ENCODE measurements around the gene ANO2. TPM values are rescaled to one million over a fixed set of nuclear protein-coding genes. Genes with fewer than 3 reads are reported as not detected.

The ANO2 gene
- total and polyA plus RNA-seq, 2 donors (not counting 3 experiments of a cell fraction or from before 2014, with no cell fraction given) = 15.4 to 65.0 TPM

DNA sequence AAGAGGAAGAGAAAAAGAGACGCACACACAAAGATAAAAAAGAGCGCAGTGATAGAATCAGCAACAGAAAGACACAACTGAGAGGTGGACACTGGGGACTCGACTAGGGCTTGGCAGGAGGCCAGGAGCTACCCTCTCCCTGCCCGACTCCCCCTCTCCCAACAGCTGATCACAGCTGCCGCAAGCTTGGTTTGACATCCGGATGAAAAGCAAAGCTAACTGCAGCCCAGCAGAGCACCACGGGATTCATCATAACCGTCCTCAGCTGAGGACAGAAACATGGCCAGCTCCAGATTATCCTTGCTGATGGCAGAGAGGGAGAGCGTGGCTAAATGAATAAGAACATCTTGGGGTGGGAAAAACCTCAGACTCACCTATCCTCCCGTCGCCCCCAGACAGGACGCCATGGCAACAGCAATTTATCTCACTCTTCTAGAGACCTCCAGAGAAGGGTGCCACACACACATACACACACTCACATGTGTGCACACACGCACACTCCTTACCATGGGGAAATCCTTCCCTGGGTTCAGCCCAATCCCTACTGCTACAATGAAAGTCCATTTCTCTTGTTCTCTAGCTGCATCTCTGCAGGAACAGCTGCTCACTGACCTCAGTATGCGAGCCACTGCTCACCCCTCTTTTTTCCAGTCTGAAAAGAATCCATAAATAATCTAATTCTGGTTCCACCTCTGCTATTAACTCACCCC is 377.9 kb downstream of the ANO2 start:
- POLR2A ChIA-PET = no interaction called here

More for the DNA sequence above, 377.9 kb downstream of the ANO2 start:
- BruUV-seq (replicated peaks) = no TSS peak
- intact Hi-C loops (cut with micrococcal nuclease) (no loop called here), dilution Hi-C loops (cut with MboI; ENCODE audit: extremely low pct_ligation_motif_present, low sequenced_read_pairs) (no loop called here)
- TF ChIP-seq POLR2A (IDR thresholded peaks at IDR 0.05; ENCODE audit: low read depth, low read length) (no peak), GATA2 (IDR thresholded peaks at IDR 0.05; ENCODE audit: insufficient read depth, insufficient read length, low read depth, low read length) (no peak), EZH2 (IDR thresholded peaks at IDR 0.05; ENCODE audit: borderline replicate concordance, low read depth, low read length, severe bottlenecking) (no peak), FOS (IDR thresholded peaks at IDR 0.05; ENCODE audit: borderline replicate concordance, insufficient read depth, low read length) (no peak), JUN (IDR thresholded peaks at IDR 0.05; ENCODE audit: borderline replicate concordance, insufficient read depth, insufficient read length, low read depth) (no peak), POLR2AphosphoS5 (IDR thresholded peaks at IDR 0.05; ENCODE audit: insufficient read depth, low read depth, low read length) (no peak), MYC (IDR thresholded peaks at IDR 0.05; ENCODE audit: low read depth, low read length) (no peak)
- TF ChIP-seq, protein P1, sequence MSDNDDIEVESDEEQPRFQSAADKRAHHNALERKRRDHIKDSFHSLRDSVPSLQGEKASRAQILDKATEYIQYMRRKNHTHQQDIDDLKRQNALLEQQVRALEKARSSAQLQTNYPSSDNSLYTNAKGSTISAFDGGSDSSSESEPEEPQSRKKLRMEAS (IDR thresholded peaks at IDR 0.05; ENCODE audit: insufficient read depth, insufficient read length) = no peak
- TF ChIP-seq, protein P2, sequence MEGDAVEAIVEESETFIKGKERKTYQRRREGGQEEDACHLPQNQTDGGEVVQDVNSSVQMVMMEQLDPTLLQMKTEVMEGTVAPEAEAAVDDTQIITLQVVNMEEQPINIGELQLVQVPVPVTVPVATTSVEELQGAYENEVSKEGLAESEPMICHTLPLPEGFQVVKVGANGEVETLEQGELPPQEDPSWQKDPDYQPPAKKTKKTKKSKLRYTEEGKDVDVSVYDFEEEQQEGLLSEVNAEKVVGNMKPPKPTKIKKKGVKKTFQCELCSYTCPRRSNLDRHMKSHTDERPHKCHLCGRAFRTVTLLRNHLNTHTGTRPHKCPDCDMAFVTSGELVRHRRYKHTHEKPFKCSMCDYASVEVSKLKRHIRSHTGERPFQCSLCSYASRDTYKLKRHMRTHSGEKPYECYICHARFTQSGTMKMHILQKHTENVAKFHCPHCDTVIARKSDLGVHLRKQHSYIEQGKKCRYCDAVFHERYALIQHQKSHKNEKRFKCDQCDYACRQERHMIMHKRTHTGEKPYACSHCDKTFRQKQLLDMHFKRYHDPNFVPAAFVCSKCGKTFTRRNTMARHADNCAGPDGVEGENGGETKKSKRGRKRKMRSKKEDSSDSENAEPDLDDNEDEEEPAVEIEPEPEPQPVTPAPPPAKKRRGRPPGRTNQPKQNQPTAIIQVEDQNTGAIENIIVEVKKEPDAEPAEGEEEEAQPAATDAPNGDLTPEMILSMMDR (IDR thresholded peaks at IDR 0.05; ENCODE audit: extremely low read depth in 1 of 2, insufficient read depth in 1 of 2, low read depth in 1 of 2, low read length in 2 of 2) = no peak
- Histone ChIP-seq H3K79me2 (ENCODE audit: control insufficient read depth, insufficient read depth, low read length) (no peaks in the 10 kb centered on the region), H3K9ac (replicated peaks; ENCODE audit: extremely low read depth, insufficient read depth, low read length) (no peak overlapping the region), H3K4me1 (ENCODE audit: control insufficient read depth, extremely low read depth, insufficient read depth, low read length) (no peaks in the 10 kb centered on the region), H3K36me3 (ENCODE audit: control insufficient read depth in 2 of 2, extremely low read depth in 1 of 2, insufficient read depth in 2 of 2, low read length in 2 of 2) (peaks cover 4 to 28% of the 10 kb centered on the region in 2 experiments), H4K20me1 (replicated peaks; ENCODE audit: control insufficient read depth, extremely low read depth, insufficient read depth, low read length) (no peaks in the 10 kb centered on the region), H3K4me2 (ENCODE audit: insufficient read depth, low read length) (no peak overlapping the region), H3K27ac (ENCODE audit: insufficient read depth, low read depth, low read length) (no peak overlapping the region), H3K9me1 (replicated peaks; ENCODE audit: control insufficient read depth, extremely low read depth, insufficient read depth, low read length) (no peaks in the 10 kb centered on the region), H3K9me3 (replicated peaks; ENCODE audit: control insufficient read depth, insufficient read depth, low read length) (no peaks in the 10 kb centered on the region), H3K27me3 (ENCODE audit: control insufficient read depth in 2 of 2, insufficient read depth in 2 of 2, low read length in 2 of 2) (no peaks in the 10 kb centered on the region), H2AFZ (ENCODE audit: low read depth, low read length) (no peak overlapping the region), H3K4me3 (replicated peaks in 1 of 3; ENCODE audit: insufficient read depth in 1 of 3, low read depth in 1 of 3, low read length in 3 of 3) (no peak overlapping the region)
- CTCF ChIA-PET = no interaction called here
- no peak for DNase-seq (ENCODE audit: low read depth, low spot score)
- FAIRE-seq = no peak
